Lower lobe of right lung (tissue), 2 donors: ENCODE data around the gene KAT2A. TPM values are rescaled to one million over a fixed set of nuclear protein-coding genes. Genes with fewer than 3 reads are reported as not detected.

ENCODE experiments used
- ATAC-seq, 2 donors: fragments of 200-7000 bp; cut with Tn5 transposase; one replicate each; pipeline ENCODE4 v1.9.1; 2020 to 2022; ENCODE audit warnings: mild to moderate bottlenecking in 2 of 2, moderate library complexity in 2 of 2
- DNase-seq: peaks from one replicate; pipeline ENCODE4 v3.0.0-alpha.2; 2020
- H3K27ac ChIP-seq: fragments of 200-600 bp; one replicate; pipeline ENCODE4 v1.8.0; 2022
- H3K27me3 ChIP-seq: fragments of 200-600 bp; one replicate; pipeline ENCODE4 v1.8.0; 2022; ENCODE audit warnings: low read depth
- H3K36me3 ChIP-seq: fragments of 200-600 bp; one replicate; pipeline ENCODE4 v1.8.0; 2022; ENCODE audit warnings: mild to moderate bottlenecking
- H3K4me1 ChIP-seq: fragments of 200-600 bp; one replicate; pipeline ENCODE4 v1.8.0; 2022
- H3K4me3 ChIP-seq: fragments of 200-600 bp; one replicate; pipeline ENCODE4 v1.8.0; 2022; ENCODE audit warnings: mild to moderate bottlenecking
- H3K9me3 ChIP-seq: fragments of 200-600 bp; one replicate; pipeline ENCODE4 v1.8.0; 2022
- CTCF ChIP-seq: fragments of 200-600 bp; IDR thresholded peaks from one replicate; pipeline ENCODE4 v1.8.0; 2022; ENCODE audit warnings: antibody characterized with exemption, mild to moderate bottlenecking
- intact Hi-C: fragments of 100-400 bp; cut with DNase I; formaldehyde crosslinking; loops from one replicate; pipeline ENCODE4 v1.11.0; 2022
- total RNA-seq: library from RNA; stranded (reverse); fragmentation: NEBNext Ultra II Directional; extraction: Animal tissue kit (Norgen Biotek cat#: 25700); gene quantifications from one replicate; pipeline ENCODE4 v1.2.1, GENCODE V29; 2021
- donor health status: DM: no; HTN: yes; CAD: no; lungs with severe emphysema.

Gene KAT2A
- total RNA-seq, 1 donor from 2014 or later, result 41.6 TPM

GRCh38 chr17:42094375-42095069, 26.6 kb downstream of the KAT2A start:
- DNase-seq, result no peak
- no peak for TF ChIP-seq CTCF
- H3K27ac ChIP-seq, result no peak overlapping the region
- ATAC-seq, result no peak
- H3K4me3 ChIP-seq, result no peak overlapping the region
- H3K27me3 ChIP-seq, result peaks cover 27% of the 10 kb centered on the region
- no peaks in the 10 kb centered on the region for H3K36me3 ChIP-seq
- intact Hi-C loops, result no loop called here
- peaks cover 8% of the 10 kb centered on the region for H3K4me1 ChIP-seq
- H3K9me3 ChIP-seq, result no peaks in the 10 kb centered on the region

- H3K36me3 ChIP-seq, result no peaks in the 10 kb centered on the region
- intact Hi-C loops, result no loop called here
- no peak overlapping the region for H3K4me3 ChIP-seq
- TF ChIP-seq CTCF, result no peak
- H3K9me3 ChIP-seq, result no peaks in the 10 kb centered on the region
- no peak overlapping the region for H3K27ac ChIP-seq
- ATAC-seq (no peak), DNase-seq (no peak)
- H3K4me1 ChIP-seq, result peaks cover 2% of the 10 kb centered on the region
- peaks cover 36% of the 10 kb centered on the region for H3K27me3 ChIP-seq
Measured at GRCh38 chr17:42092939-42093338, 28.2 kb downstream of the KAT2A start.

GRCh38 chr17:42090964-42091790, 30.0 kb downstream of the KAT2A start:
- ATAC-seq, result no peak
- Histone ChIP-seq H3K36me3 (no peaks in the 10 kb centered on the region), H3K27me3 (peaks cover 18% of the 10 kb centered on the region), H3K27ac (no peak overlapping the region), H3K9me3 (no peaks in the 10 kb centered on the region), H3K4me1 (no peaks in the 10 kb centered on the region), H3K4me3 (no peak overlapping the region)
- no peak for DNase-seq
- intact Hi-C loops, result no loop called here
- TF ChIP-seq CTCF, result no peak

GRCh38 chr17:42088736-42089135, 32.4 kb downstream of the KAT2A start:
- Histone ChIP-seq H3K4me3 (no peak overlapping the region), H3K4me1 (no peaks in the 10 kb centered on the region), H3K27me3 (peaks cover 14% of the 10 kb centered on the region), H3K9me3 (no peaks in the 10 kb centered on the region), H3K36me3 (no peaks in the 10 kb centered on the region), H3K27ac (no peak overlapping the region)
- intact Hi-C loops, result no loop called here
- DNase-seq (no peak), ATAC-seq (no peak)
- TF ChIP-seq CTCF, result no peak

GRCh38 chr17:42087736-42088705, 33.1 kb downstream of the KAT2A start:
- no peaks in the 10 kb centered on the region for H3K36me3 ChIP-seq
- no peaks in the 10 kb centered on the region for H3K9me3 ChIP-seq
- H3K4me1 ChIP-seq, result no peaks in the 10 kb centered on the region
- no peak overlapping the region for H3K27ac ChIP-seq
- TF ChIP-seq CTCF, result no peak
- peaks cover 14% of the 10 kb centered on the region for H3K27me3 ChIP-seq
- no peak overlapping the region for H3K4me3 ChIP-seq
- ATAC-seq (peak in 1 of 2 donors; percentile 50), DNase-seq (no peak)
- intact Hi-C loops, result no loop called here
